PC-3 (cell line): ENCODE measurements around the gene HNRNPA1.

Experiments used
- CTCF ChIP-seq: fragments of 300-600 bp; sonication (generic); conservative IDR thresholded peaks from 2 replicates; pipeline ENCODE4 v1.5.1; 2017; ENCODE audit warnings: antibody characterized with exemption, low read depth, mild to moderate bottlenecking, low read length
- EZH2 ChIP-seq: fragments of 300-600 bp; sonication (generic); IDR thresholded peaks from one replicate; pipeline ENCODE4 v1.6.1; 2017; ENCODE audit warnings: antibody characterized with exemption, mild to moderate bottlenecking, low read length; ENCODE audit not compliant: unreplicated experiment
- EZH2phosphoT487 ChIP-seq: fragments of 300-600 bp; sonication (generic); IDR thresholded peaks from 2 replicates; pipeline ENCODE4 v1.6.1; 2018; ENCODE audit warnings: mild to moderate bottlenecking, antibody characterized with exemption, low read length, borderline replicate concordance

GRCh38 chr12:54299515-54300224 is 19.1 kb downstream of the HNRNPA1 start:
- TF ChIP-seq CTCF (no peak), EZH2phosphoT487 (no peak), EZH2 (no peak)
